ENCODE data around the gene SDSL.

The SDSL gene

GRCh38 chr12:113469949-113470743 lies 48.0 kb downstream of the SDSL start:
- no peak for DNase-seq

DNA sequence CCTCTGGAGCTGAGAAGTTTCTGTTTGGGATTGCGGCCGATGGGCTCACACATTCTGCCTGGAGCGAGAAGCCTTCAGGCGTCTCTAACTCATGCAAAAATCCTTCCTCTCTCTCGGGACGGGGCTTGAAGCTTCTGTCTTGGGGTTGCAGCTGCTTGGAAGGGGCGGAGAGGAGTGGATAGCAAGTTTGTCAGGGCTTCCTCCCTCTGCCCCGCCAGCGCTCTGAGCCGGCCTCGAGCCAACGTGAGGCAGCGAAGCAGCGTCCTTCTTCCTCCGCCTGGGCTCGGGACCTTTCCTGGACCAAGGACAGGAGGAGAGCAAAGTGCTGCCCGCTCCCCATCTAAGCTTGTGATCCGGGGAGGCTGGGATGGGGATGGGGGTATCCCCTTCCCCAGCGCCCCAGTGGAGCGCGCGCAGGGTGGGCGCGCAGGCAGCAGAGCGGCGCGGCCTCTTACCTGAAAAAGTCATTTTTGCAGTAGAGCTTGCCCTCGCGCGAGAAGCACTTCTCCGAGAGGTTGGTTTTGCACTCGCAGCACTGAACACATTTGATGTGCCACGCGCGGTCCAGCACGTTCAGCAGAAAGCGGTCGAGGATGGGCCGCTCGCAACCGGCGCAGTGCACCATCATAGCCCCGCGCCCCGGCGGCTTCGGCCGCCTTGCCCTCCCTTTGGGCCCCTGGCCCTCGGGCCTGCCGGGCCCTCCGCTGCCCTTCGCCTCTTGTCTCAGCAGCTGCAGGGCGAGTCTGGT lies 48.9 kb downstream of the SDSL start:
- no peak for DNase-seq

- no peak for DNase-seq
These were observed 49.5 kb downstream of the SDSL start, which contains the start of gene LHX5 for GRCh38 chr12:113471619-113472171. Gene LHX5 (minus strand): TSS chr12:113471871. CDS start chr12:113471498, 373 bp downstream.

DNA sequence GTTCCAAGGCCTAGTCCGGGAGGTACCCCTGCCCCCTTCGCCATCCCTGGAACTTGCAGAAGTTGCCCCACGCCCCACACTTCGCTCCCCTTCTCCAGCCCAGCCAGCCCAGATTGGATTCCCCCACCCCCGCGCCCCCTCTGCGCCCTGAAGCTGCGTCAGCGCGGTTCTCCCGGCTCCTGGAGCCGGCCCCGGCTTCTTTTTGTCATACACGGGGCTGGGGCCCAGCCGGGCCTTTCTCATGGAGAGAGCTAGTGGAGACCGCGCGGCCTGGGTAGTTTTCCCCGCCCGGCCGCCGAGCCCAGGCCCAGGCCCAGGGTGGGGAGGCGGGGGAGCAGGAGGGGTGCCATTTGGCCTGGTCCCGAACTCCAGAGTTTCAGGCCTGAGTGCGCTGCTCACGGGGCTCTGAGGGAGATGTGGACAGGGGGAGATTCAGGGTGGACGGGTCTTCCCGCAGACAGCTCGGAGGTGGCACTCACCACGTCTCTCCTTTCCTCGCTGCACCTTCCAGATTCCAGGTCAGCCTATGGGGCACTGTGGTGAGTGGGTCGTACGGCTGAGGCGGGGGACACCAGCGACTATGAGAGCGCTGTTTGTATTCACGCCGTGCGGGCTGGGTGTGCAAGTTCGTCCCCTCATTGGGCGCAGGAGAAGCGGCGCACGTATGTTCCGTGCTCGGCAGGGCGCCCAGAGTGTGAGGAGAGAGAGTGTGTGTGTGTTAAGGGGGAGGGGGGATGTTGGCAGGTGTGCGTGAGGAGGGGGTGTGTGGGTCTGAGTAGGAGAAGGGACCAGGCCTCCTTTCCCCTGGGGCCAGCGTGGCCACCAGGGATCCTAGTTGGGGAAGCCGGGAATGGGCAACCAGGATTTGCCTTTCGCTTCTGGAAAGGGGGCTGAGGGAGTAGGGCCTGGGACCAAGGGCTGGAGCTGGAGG lies 50.3 kb downstream of the SDSL start:
- no peak for DNase-seq

DNA sequence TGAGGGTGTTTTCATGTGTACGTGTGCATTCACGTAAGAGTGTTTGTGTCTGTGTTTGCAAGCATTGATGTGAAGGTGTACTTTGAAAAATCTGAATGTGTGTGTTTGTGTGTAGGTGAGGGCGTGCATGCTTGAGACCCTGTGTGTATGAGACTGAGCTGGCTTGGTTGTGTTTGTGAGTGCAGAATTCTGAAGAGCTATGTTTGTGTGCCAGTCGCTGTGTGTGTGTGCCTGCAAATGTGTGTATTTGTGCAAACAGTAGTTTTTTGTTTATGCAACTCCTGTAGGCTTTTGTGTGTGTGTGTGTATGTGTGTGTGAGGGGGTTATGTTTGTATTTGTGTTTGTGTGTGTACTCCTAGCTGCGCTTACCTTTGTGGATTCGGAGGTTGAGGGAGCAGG lies 51.2 kb downstream of the SDSL start:
- no peak for DNase-seq

GRCh38 chr12:113473942-113474341 lies 51.8 kb downstream of the SDSL start:
- no peak for DNase-seq

GRCh38 chr12:113474635-113475436 lies 52.7 kb downstream of the SDSL start:
- no peak for DNase-seq

DNA sequence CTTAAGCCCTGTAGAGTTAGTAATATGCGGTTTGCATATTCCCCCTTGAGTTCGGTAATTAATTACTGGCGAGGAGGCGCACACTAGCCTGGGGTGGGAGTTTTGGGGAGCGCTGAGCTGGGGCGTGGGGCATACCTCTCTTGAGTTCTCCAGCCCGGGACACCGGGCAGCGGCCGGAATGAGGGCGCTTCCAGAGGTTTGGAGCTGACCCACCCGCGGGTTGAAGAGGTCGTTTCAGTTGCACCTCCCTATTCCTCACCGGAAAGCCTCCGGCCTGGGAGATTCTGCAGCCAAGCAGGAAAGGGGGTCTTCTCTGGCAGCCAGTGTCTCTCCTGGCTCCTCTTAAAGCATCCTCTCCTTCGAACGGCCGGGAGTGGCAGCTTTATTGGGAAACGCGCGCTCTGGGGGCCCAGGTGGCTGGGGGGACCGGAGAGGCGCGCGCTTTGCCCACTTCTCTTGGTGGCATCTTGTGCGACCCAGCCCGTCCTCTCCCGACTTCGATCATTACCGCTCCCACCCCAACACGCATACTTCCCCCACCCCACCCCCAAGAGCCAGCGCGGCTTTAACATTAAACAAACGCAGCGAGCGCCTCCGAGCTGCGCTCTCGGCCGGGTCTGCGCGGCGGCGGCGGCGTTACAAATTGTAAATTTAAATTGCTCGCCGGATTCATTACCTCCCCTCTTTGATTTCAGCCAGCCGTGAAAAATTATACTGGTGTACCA lies 53.4 kb downstream of the SDSL start:
- DNase-seq, result no peak

GRCh38 chr12:113476176-113476986 lies 54.2 kb downstream of the SDSL start:
- DNase-seq, result no peak

GRCh38 chr12:113477171-113477841 lies 55.1 kb downstream of the SDSL start:
- DNase-seq, result no peak

DNA sequence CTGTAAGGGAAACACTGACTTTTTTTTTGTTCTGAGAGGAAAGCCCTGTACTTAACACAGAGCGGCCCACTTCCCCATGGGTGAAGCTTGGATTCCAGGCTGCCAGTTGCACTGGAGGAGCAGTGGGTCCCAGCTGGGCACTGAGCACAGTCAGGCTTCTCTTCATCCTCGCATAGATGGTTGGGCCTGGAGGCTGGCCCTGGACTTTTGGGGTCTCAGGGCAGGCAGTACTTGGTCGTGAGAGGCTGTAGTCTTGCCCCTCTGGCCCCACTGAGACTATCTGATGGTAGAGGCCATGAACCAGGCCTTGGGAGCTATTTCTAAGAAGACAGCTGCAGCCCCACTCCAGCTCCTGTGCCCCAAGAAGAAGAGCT lies 55.6 kb downstream of the SDSL start:
- DNase-seq, result no peak

DNA sequence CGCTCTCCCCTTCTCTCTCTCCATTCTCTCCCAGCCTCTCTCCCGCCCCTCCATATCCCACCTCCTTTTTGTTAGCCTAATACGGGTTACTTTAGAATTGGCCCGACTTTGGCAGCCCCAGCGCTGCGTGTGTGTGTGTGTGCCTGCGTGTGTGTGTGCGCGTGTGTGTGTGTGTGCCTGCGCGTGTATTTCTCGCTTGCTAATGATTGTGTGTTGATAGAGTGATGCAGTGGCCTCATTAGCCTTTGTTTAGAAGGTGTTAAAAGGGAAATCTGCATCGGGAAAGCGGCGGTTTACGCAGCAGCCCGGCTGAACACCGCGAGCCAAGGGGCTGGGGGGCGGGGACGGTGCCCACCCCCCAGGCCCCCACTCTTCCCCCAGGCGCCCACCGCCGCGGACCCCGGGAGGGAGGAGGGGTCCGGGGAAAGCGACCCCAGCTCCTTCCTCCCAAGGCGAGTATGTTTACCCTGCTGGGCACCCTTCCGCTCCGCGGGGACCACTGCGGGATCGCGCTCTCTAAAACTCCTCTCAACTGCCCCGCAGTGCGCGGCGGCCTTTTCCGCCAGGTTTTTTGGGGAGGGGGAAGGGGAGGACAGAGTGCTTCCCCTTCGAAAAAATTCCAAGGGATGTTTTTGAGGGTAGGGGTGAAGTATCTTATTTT lies 56.3 kb downstream of the SDSL start:
- DNase-seq, result no peak

DNA sequence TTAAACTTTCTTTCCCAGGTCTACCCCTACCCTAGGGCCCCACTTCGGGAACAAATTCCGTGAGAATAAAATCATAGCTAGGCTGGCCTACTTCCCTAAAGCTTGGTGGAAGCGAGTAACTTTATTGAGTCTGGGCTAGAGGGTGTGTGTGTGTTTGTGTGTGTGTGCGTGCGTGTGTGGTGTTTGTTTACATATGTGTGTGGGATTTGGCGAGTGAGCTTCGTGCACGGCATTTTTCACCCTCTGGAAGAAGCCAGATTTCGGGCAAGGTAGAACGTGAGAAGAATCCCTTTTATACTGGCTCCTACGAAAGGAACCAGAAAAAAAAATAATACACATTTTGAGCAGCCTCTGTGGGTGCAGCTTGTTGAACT lies 57.0 kb downstream of the SDSL start:
- no peak for DNase-seq

DNA sequence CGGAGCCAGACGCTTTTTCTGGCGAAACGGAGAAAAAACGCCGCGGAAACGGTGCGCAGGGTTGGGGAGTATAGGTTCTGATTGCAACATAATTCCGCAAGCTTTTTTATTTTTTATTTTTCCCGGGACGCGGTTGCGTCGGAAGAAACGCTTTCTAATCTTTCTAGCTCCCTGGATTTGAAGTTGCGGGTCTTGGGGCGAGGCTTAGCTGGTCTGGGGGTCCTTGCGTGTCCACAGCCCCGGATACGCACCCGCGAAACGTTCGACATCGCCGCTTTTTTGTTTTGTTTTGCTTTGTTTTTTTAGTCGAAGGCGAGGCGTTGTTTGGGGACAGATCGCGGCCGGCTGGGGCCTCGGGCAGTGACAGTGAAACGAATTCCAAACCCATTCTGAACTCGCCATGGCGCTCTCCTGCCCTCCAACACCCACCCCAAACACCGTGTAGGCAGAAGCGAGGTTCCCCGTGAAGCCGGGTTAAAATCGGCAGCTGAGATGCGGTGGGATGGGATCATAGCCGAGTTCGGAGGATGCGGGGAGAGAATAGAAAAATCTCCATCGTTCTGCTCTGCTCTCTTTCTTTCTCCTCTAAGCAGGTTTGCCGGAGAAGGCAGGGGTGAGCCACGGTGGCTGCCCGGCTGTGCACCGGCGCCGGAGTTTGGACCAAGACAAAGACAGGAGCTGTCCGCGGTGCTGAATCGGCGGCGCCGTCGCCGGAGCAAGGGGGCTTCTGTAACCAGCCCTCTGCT lies 57.6 kb downstream of the SDSL start:
- no peak for DNase-seq

DNA sequence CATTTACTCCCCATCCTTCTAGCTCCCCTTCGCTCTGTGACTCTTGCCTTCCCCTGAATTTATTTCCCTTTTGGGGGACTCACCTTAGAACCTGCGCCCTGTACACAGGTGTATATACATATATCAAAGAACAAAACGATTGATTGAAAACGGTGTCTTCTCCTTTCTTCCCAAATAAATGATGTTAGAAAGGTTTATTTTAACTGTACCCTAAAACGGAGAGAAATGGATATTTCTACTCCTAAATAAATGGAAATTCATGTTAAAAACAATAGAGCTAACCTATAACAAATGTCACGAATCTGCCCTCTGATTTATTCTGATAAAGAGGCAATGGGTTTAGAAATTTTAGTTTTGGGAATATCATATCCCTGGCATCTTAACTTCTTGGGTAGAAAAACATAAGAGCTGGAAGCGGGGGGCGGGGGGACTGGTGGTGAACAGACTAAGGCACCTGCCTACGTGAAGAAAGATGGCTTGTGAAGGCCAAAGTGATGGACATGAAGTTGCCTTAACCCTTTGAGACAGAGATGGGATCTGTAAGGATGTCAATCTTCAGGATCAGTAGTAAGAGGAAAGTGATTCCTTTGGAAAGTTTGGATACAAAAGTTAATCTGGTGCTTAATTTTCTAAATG lies 58.3 kb downstream of the SDSL start:
- no peak for DNase-seq

- DNase-seq, result no peak
These were observed 60.2 kb downstream of the SDSL start for GRCh38 chr12:113482334-113482733.

GRCh38 chr12:113485330-113485729 lies 63.1 kb downstream of the SDSL start:
- no peak for DNase-seq

GRCh38 chr12:113486722-113487121 lies 64.5 kb downstream of the SDSL start:
- DNase-seq, result no peak
